ENCODE measurements around the gene IRX5. TPM values are rescaled to one million over a fixed set of nuclear protein-coding genes. Genes with fewer than 3 reads are reported as not detected.

The IRX5 gene
- total RNA-seq, 1 experiment from 2014 or later: 27.7 TPM

GRCh38 chr16:54933281-54934011 lies 2.8 kb downstream of the IRX5 start:
- Mint-ChIP-seq H3K4me3 (ENCODE audit: unreplicated experiment) (peak overlapping the region; percentile 96), H3K27ac (ENCODE audit: unreplicated experiment) (no peak overlapping the region), H3K4me1 (ENCODE audit: low read depth, unreplicated experiment) (peaks cover 6% of the 10 kb centered on the region), H3K36me3 (ENCODE audit: insufficient read depth, unreplicated experiment) (peaks cover 76% of the 10 kb centered on the region), H3K27me3 (ENCODE audit: insufficient read depth, unreplicated experiment) (no peaks in the 10 kb centered on the region), H3K9me3 (ENCODE audit: unreplicated experiment) (no peaks in the 10 kb centered on the region)
- BruUV-seq (replicated peaks): no TSS peak
- TF ChIP-seq CTCF (IDR thresholded peaks at IDR 0.05; ENCODE audit: insufficient read depth in 1 of 2, low read depth in 1 of 2, low read length in 1 of 2, severe bottlenecking in 1 of 2, unreplicated experiment in 1 of 2): no peak
- ChIA-PET CTCF (no interaction called here), POLR2A (no interaction called here)
- no peaks in the 10 kb centered on the region for H3K27me3 ChIP-seq (replicated peaks; ENCODE audit: control insufficient read depth, insufficient read depth, low read length)
- intact Hi-C loops (cut with micrococcal nuclease; ENCODE audit: unreplicated experiment): loop anchor here (10.0 kb wide), 1 partner anchor 441 kb away; no protein-coding TSS in a partner anchor
- no peaks in the 10 kb centered on the region for H3K9me3 ChIP-seq
- H3K4me1 ChIP-seq: peaks cover 5% of the 10 kb centered on the region; the same call in 1 of the 2 replicates
- no peak for DNase-seq
- peak overlapping the region; percentile 11; the same call in 1 of the 2 replicates for H3K4me3 ChIP-seq (ENCODE audit: low read depth, low read length)
- peaks cover 2% of the 10 kb centered on the region; the same call in 1 of the 2 replicates for H3K36me3 ChIP-seq (ENCODE audit: control insufficient read depth, insufficient read depth, low read length)

- POLR2A ChIA-PET: no interaction called here
- peak; percentile 37 for TF ChIP-seq CTCF (IDR thresholded peaks at IDR 0.05; ENCODE audit: insufficient read depth in 1 of 2, low read depth in 1 of 2, low read length in 1 of 2, severe bottlenecking in 1 of 2, unreplicated experiment in 1 of 2)
Measured at GRCh38 chr16:54934481-54935265, 4.0 kb downstream of the IRX5 start.

GRCh38 chr16:54935266-54935968 lies 4.8 kb downstream of the IRX5 start:
- ChIA-PET POLR2A (no interaction called here), CTCF (interaction anchor here (0.6 kb wide), 2 partner anchors 22 to 487 kb away, joined by 4 to 5 read pairs; no protein-coding TSS in a partner anchor)
- no peaks in the 10 kb centered on the region for H3K27me3 Mint-ChIP-seq (ENCODE audit: insufficient read depth, unreplicated experiment)
- Histone ChIP-seq H3K36me3 (ENCODE audit: control insufficient read depth, insufficient read depth, low read length) (peaks cover 2% of the 10 kb centered on the region; the same call in 1 of the 2 replicates), H3K4me3 (ENCODE audit: low read depth, low read length) (no peak overlapping the region), H3K27me3 (replicated peaks; ENCODE audit: control insufficient read depth, insufficient read depth, low read length) (no peaks in the 10 kb centered on the region), H3K4me1 (peaks cover 5% of the 10 kb centered on the region; the same call in 1 of the 2 replicates), H3K9me3 (no peaks in the 10 kb centered on the region)
- H3K4me3 Mint-ChIP-seq (ENCODE audit: unreplicated experiment): peak overlapping the region; percentile 19
- H3K36me3 Mint-ChIP-seq (ENCODE audit: insufficient read depth, unreplicated experiment): peaks cover 77% of the 10 kb centered on the region
- H3K4me1 Mint-ChIP-seq (ENCODE audit: low read depth, unreplicated experiment): peaks cover 6% of the 10 kb centered on the region
- TF ChIP-seq CTCF (IDR thresholded peaks at IDR 0.05; ENCODE audit: insufficient read depth in 1 of 2, low read depth in 1 of 2, low read length in 1 of 2, severe bottlenecking in 1 of 2, unreplicated experiment in 1 of 2): no peak
- no peaks in the 10 kb centered on the region for H3K9me3 Mint-ChIP-seq (ENCODE audit: unreplicated experiment)
- intact Hi-C loops (cut with micrococcal nuclease; ENCODE audit: unreplicated experiment): loop anchor here (10.0 kb wide), 1 partner anchor 439 kb away; no protein-coding TSS in a partner anchor
- no TSS peak for BruUV-seq (replicated peaks)
- no peak for DNase-seq
- H3K27ac Mint-ChIP-seq (ENCODE audit: unreplicated experiment): no peak overlapping the region

More at GRCh38 chr16:54934481-54935265, 4.0 kb downstream of the IRX5 start:
- BruUV-seq (replicated peaks): no TSS peak
- no peak overlapping the region for H3K4me3 ChIP-seq (ENCODE audit: low read depth, low read length)
- Mint-ChIP-seq H3K9me3 (ENCODE audit: unreplicated experiment) (no peaks in the 10 kb centered on the region), H3K36me3 (ENCODE audit: insufficient read depth, unreplicated experiment) (peaks cover 78% of the 10 kb centered on the region), H3K27me3 (ENCODE audit: insufficient read depth, unreplicated experiment) (no peaks in the 10 kb centered on the region), H3K4me3 (ENCODE audit: unreplicated experiment) (peak overlapping the region; percentile 19), H3K27ac (ENCODE audit: unreplicated experiment) (no peak overlapping the region), H3K4me1 (ENCODE audit: low read depth, unreplicated experiment) (peaks cover 6% of the 10 kb centered on the region)
- H3K9me3 ChIP-seq: no peaks in the 10 kb centered on the region
- peaks cover 2% of the 10 kb centered on the region; the same call in 1 of the 2 replicates for H3K36me3 ChIP-seq (ENCODE audit: control insufficient read depth, insufficient read depth, low read length)
- H3K27me3 ChIP-seq (replicated peaks; ENCODE audit: control insufficient read depth, insufficient read depth, low read length): no peaks in the 10 kb centered on the region
- CTCF ChIA-PET: no interaction called here
- H3K4me1 ChIP-seq: peaks cover 5% of the 10 kb centered on the region; the same call in 1 of the 2 replicates
- peak in 1 of 2 experiments; percentile 40 for DNase-seq
- intact Hi-C loops (cut with micrococcal nuclease; ENCODE audit: unreplicated experiment): loop anchor here (10.0 kb wide), 1 partner anchor 440 kb away; no protein-coding TSS in a partner anchor
